SK-N-SH (cell line): Measurements from ENCODE around the gene UCK1. TPM values are rescaled to one million over a fixed set of nuclear protein-coding genes. Genes with fewer than 3 reads are reported as not detected.

Experiments
- CTCF ChIA-PET: fragments of 300-600, 350-600 bp; formaldehyde crosslinking; extraction: SDS; loops from one replicate; lab custom pipeline; 2021; lab: Yijun Ruan, JAX
- POLR2A ChIA-PET: fragments of 350-600 bp; sonication (Branson Sonifier 250); formaldehyde crosslinking; extraction: SDS; loops from one replicate; lab custom pipeline; 2020; ENCODE audit warnings: antibody characterized with exemption, inconsistent platforms; lab: Yijun Ruan, JAX
- DNase-seq: peaks from one replicate; pipeline ENCODE4 v3.0.0; 2012
- H2AFZ ChIP-seq: fragments of 200-600 bp; sonication (generic); 2 replicates; pipeline ENCODE4 v1.8.1; 2016; ENCODE audit warnings: antibody characterized with exemption, mild to moderate bottlenecking, low read depth
- H3F3A ChIP-seq: fragments of 200-600 bp; sonication (generic); replicated peaks from 2 replicates; pipeline ENCODE3; 2016; ENCODE audit warnings: antibody characterized with exemption, mild to moderate bottlenecking; ENCODE audit not compliant: insufficient read depth
- H3K27ac ChIP-seq, 2 experiments: fragments of 200-500 bp in 1 of 2; fragments of 200-600 bp in 1 of 2; sonication (Bioruptor generic) in 1 of 2; sonication (generic), shearing (Covaris generic) in 1 of 2; 2 replicates each; pipeline versions ENCODE4 v1.5.1 to v1.6.1; 2014 to 2016; ENCODE audit warnings: low read depth in 2 of 2, inconsistent platforms in 1 of 2, low read length in 1 of 2, mild to moderate bottlenecking in 1 of 2, mixed read lengths in 1 of 2
- H3K27me3 ChIP-seq: fragments of 200-600 bp; sonication (generic), shearing (Covaris generic); 2 replicates; pipeline ENCODE4 v1.6.1; 2016; ENCODE audit warnings: mixed run types; ENCODE audit not compliant: insufficient read depth
- H3K36me3 ChIP-seq, 2 experiments: fragments of 200-500 bp in 1 of 2; fragments of 200-600 bp in 1 of 2; sonication (Bioruptor generic) in 1 of 2; sonication (generic) in 1 of 2; replicated peaks in 1 of 2; 2 replicates each; pipeline versions ENCODE3 to v1.5.1; 2014 to 2016; ENCODE audit warnings: low read length in 1 of 2, mild to moderate bottlenecking in 1 of 2; ENCODE audit not compliant: insufficient read depth in 2 of 2, control insufficient read depth in 1 of 2
- H3K4me1 ChIP-seq, 2 experiments: fragments of 200-500 bp in 1 of 2; fragments of 200-600 bp in 1 of 2; sonication (Bioruptor generic) in 1 of 2; sonication (generic), shearing (Covaris generic) in 1 of 2; 2 replicates each; pipeline versions ENCODE4 v1.5.1 to v1.6.1; 2014 to 2016; ENCODE audit warnings: low read depth in 1 of 2, low read length in 1 of 2, mixed run types in 1 of 2; ENCODE audit not compliant: insufficient read depth in 2 of 2, control insufficient read depth in 1 of 2
- H3K4me2 ChIP-seq: fragments of 200-600 bp; sonication (generic), shearing (Covaris generic); 2 replicates; pipeline ENCODE4 v1.6.1; 2017; ENCODE audit warnings: mixed run types
- H3K4me3 ChIP-seq, 2 experiments: fragments of 200-500 bp in 1 of 2; fragments of 200-600 bp in 1 of 2; sonication (Bioruptor generic) in 1 of 2; sonication (generic), shearing (Covaris generic) in 1 of 2; 2 replicates each; pipeline versions ENCODE4 v1.5.1 to v1.8.1; 2014 to 2016; ENCODE audit warnings: low read depth in 2 of 2, inconsistent platforms in 1 of 2, low read length in 1 of 2, mild to moderate bottlenecking in 1 of 2, mixed read lengths in 1 of 2, moderate library complexity in 1 of 2
- H3K79me2 ChIP-seq: fragments of 200-600 bp; sonication (generic); 2 replicates; pipeline ENCODE4 v1.8.1; 2017; ENCODE audit warnings: mild to moderate bottlenecking; ENCODE audit not compliant: insufficient read depth
- H3K9ac ChIP-seq: fragments of 200-600 bp; sonication (generic); 2 replicates; pipeline ENCODE4 v1.6.1; 2017; ENCODE audit warnings: mixed run types
- H3K9me2 ChIP-seq: fragments of 200-600 bp; sonication (generic); 2 replicates; pipeline ENCODE4 v1.6.1; 2017; ENCODE audit warnings: mixed run types
- H3K9me3 ChIP-seq: fragments of 200-600 bp; sonication (generic); 2 replicates; pipeline ENCODE4 v1.6.1; 2017; ENCODE audit warnings: mixed run types, mild to moderate bottlenecking, moderate library complexity
- H4K20me1 ChIP-seq: fragments of 200-600 bp; sonication (generic); 2 replicates; pipeline ENCODE4 v1.6.1; 2017; ENCODE audit warnings: mild to moderate bottlenecking, mixed run types; ENCODE audit not compliant: insufficient read depth
- EZH2phosphoT487 ChIP-seq: fragments of 200-600 bp; sonication (generic); IDR thresholded peaks from 2 replicates; pipeline ENCODE4 v1.6.1; 2017; ENCODE audit warnings: low read depth, mixed run types, mild to moderate bottlenecking, antibody characterized with exemption, moderate library complexity, borderline replicate concordance
- MXI1 ChIP-seq: IDR thresholded peaks from 2 replicates; pipeline ENCODE4 v1.6.1; 2012; ENCODE audit warnings: mild to moderate bottlenecking, low read depth, low read length, improper control_type of control experiment
- TCF12 ChIP-seq: IDR thresholded peaks from 2 replicates; pipeline ENCODE4 v1.4.0; 2012
- YY1 ChIP-seq: IDR thresholded peaks from 2 replicates; pipeline ENCODE4 v1.4.0; 2012; ENCODE audit warnings: low read depth, mild to moderate bottlenecking
- whole genome bisulfite sequencing: methylation state at CpG from one replicate; pipeline ENCODE4 v1.1.6; 2017; ENCODE audit warnings: low lambda C conversion rate; 5-methylcytosine and 5-hydroxymethylcytosine counted together
- polyA plus RNA-seq, 3 experiments: library from polyadenylated mRNA; depleted of rRNA; stranded (reverse); fragments of >200 nt; gene quantifications; 2 replicates each; pipeline ENCODE4 v1.2.3, GENCODE V29; 2012
- TF ChIP-seq, protein P1 (sequence below): IDR thresholded peaks from 2 replicates; pipeline ENCODE4 v1.6.1; 2012; ENCODE audit warnings: mild to moderate bottlenecking, low read depth, low read length, moderate library complexity
- TF ChIP-seq, protein P2 (sequence below): fragments of 200-600 bp; sonication (generic); IDR thresholded peaks from 2 replicates; pipeline ENCODE4 v1.6.1; 2017; ENCODE audit warnings: antibody characterized with exemption, mild to moderate bottlenecking, moderate library complexity
- TF ChIP-seq, protein P3 (sequence below): IDR thresholded peaks from 2 replicates; pipeline ENCODE4 v1.4.0; 2012; ENCODE audit warnings: low read depth, borderline replicate concordance

Gene UCK1
- polyA plus RNA-seq, 1 of the 3 experiments (the other 2 are of a cell fraction): 32.9 TPM

DNA sequence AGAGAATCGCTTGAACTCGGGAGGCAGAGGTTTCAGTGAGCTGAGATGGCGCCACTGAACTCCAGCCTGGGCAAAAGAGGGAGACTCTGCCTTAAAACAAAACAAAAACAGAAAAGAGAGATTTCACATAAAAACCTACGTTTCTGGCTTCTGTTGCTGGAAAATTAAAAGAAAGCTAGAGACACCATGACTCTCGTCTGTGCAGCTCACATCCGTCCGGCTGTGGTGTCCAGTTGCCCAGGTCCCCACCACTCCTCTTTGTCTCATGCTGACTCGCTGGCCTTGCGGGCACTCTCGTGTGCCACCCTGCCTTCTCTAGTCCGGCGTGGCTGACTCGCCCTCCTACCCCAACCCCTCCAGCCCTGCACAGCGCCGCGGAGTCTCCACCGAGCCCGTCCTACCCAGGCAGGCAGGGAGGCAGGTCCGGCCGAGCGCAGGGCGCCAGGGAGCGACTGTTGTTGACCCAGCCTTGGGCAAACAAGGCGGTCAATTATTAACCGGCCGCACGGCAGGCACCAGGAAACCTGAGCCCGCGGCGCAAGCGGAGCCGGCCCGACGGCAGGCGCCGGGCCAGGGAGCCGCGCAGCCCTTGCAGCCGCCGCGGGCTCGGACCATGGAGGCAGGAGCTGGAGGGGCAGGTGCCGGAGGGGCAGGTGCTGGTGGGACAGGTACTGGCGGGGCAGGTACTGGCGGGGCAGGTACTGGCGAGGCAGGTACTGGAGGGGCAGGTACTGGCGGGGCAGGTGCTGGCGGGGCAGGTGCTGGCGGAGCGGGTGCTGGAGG is 14.1 kb upstream of the UCK1 start, which contains the start of gene PRRT1B:
Gene PRRT1B, plus strand, starts transcription at position 521 of the 783 bp plus-strand sequence. Its CDS starts 93 bp downstream, at position 614.
- H3K27me3 ChIP-seq: peaks cover 38% of the 10 kb centered on the region
- H3K79me2 ChIP-seq: no peaks in the 10 kb centered on the region
- H3K9me3 ChIP-seq: peaks cover 15% of the 10 kb centered on the region
- TF ChIP-seq, protein P1, sequence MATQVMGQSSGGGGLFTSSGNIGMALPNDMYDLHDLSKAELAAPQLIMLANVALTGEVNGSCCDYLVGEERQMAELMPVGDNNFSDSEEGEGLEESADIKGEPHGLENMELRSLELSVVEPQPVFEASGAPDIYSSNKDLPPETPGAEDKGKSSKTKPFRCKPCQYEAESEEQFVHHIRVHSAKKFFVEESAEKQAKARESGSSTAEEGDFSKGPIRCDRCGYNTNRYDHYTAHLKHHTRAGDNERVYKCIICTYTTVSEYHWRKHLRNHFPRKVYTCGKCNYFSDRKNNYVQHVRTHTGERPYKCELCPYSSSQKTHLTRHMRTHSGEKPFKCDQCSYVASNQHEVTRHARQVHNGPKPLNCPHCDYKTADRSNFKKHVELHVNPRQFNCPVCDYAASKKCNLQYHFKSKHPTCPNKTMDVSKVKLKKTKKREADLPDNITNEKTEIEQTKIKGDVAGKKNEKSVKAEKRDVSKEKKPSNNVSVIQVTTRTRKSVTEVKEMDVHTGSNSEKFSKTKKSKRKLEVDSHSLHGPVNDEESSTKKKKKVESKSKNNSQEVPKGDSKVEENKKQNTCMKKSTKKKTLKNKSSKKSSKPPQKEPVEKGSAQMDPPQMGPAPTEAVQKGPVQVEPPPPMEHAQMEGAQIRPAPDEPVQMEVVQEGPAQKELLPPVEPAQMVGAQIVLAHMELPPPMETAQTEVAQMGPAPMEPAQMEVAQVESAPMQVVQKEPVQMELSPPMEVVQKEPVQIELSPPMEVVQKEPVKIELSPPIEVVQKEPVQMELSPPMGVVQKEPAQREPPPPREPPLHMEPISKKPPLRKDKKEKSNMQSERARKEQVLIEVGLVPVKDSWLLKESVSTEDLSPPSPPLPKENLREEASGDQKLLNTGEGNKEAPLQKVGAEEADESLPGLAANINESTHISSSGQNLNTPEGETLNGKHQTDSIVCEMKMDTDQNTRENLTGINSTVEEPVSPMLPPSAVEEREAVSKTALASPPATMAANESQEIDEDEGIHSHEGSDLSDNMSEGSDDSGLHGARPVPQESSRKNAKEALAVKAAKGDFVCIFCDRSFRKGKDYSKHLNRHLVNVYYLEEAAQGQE: no peak
- TF ChIP-seq MXI1 (no peak), TCF12 (no peak), YY1 (no peak), EZH2phosphoT487 (no peak)
- TF ChIP-seq, protein P2, sequence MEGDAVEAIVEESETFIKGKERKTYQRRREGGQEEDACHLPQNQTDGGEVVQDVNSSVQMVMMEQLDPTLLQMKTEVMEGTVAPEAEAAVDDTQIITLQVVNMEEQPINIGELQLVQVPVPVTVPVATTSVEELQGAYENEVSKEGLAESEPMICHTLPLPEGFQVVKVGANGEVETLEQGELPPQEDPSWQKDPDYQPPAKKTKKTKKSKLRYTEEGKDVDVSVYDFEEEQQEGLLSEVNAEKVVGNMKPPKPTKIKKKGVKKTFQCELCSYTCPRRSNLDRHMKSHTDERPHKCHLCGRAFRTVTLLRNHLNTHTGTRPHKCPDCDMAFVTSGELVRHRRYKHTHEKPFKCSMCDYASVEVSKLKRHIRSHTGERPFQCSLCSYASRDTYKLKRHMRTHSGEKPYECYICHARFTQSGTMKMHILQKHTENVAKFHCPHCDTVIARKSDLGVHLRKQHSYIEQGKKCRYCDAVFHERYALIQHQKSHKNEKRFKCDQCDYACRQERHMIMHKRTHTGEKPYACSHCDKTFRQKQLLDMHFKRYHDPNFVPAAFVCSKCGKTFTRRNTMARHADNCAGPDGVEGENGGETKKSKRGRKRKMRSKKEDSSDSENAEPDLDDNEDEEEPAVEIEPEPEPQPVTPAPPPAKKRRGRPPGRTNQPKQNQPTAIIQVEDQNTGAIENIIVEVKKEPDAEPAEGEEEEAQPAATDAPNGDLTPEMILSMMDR: no peak
- TF ChIP-seq, protein P3, sequence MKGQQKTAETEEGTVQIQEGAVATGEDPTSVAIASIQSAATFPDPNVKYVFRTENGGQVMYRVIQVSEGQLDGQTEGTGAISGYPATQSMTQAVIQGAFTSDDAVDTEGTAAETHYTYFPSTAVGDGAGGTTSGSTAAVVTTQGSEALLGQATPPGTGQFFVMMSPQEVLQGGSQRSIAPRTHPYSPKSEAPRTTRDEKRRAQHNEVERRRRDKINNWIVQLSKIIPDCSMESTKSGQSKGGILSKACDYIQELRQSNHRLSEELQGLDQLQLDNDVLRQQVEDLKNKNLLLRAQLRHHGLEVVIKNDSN: no peak
- POLR2A ChIA-PET: interaction anchor here (0.6 kb wide), 2 partner anchors 20 to 737 kb away, joined by 3 read pairs; no protein-coding TSS in a partner anchor
- H3K9me2 ChIP-seq: no peaks in the 10 kb centered on the region
- H3F3A ChIP-seq: no peaks in the 10 kb centered on the region
- H3K36me3 ChIP-seq: no peaks in the 10 kb centered on the region
- DNase-seq: peak; percentile 69
- H3K9ac ChIP-seq: no peak within 1 kb of the TSS
- peak within 1 kb of the TSS in 1 of 2 experiments; percentile 31; a peak in 2 of 4 replicates for H3K4me3 ChIP-seq
- WGBS: 20% methylated on average over 25 of the region's 50 CpGs
- H2AFZ ChIP-seq: peak within 1 kb of the TSS; percentile 16; the same call in 1 of the 2 replicates
- H4K20me1 ChIP-seq: no peaks in the 10 kb centered on the region
- CTCF ChIA-PET: interaction anchor here (1.0 to 2.3 kb wide), 6 partner anchors 13 to 195 kb away, joined by 3 to 9 read pairs (median 5); partner anchors contain the start of genes RAPGEF1 and UCK1
- H3K4me2 ChIP-seq: peak within 1 kb of the TSS; percentile 70; the same call in 1 of the 2 replicates
- H3K27ac ChIP-seq: no peak within 1 kb of the TSS
- peaks cover 0 to 7% of the 10 kb centered on the region in 2 experiments; a peak in 1 of 4 replicates for H3K4me1 ChIP-seq
